Mucosa of rectum (tissue), 2 donors: ENCODE results near the gene ASIC2.

Source experiments
- H3K27ac ChIP-seq, 2 donors: one replicate each; pipeline ENCODE4 v1.7.0; 2013; ENCODE audit warnings: inconsistent platforms in 2 of 2, low read depth in 2 of 2, low read length in 2 of 2
- H3K27me3 ChIP-seq, 2 donors: one replicate each; pipeline ENCODE4 v1.7.0; 2013; ENCODE audit warnings: low read length in 2 of 2; ENCODE audit not compliant: control insufficient read depth in 2 of 2, insufficient read depth in 2 of 2
- H3K36me3 ChIP-seq, 2 donors: one replicate each; pipeline ENCODE4 v1.7.0; 2013; ENCODE audit warnings: low read length in 2 of 2; ENCODE audit not compliant: control insufficient read depth in 2 of 2, insufficient read depth in 2 of 2
- H3K4me1 ChIP-seq, 2 donors: one replicate each; pipeline ENCODE4 v1.7.0; 2013; ENCODE audit warnings: low read length in 2 of 2, mild to moderate bottlenecking in 1 of 2; ENCODE audit not compliant: control insufficient read depth in 2 of 2, insufficient read depth in 2 of 2
- H3K4me3 ChIP-seq, 2 donors: one replicate each; pipeline ENCODE4 v1.7.0; 2013; ENCODE audit warnings: low read length in 2 of 2
- H3K9ac ChIP-seq, 2 donors: one replicate each; pipeline ENCODE4 v1.7.0; 2013; ENCODE audit warnings: low read length in 2 of 2, low read depth in 1 of 2, mild to moderate bottlenecking in 1 of 2
- H3K9me3 ChIP-seq, 2 donors: one replicate each; pipeline ENCODE4 v1.7.0; 2013; ENCODE audit warnings: low read length in 2 of 2; ENCODE audit not compliant: control insufficient read depth in 2 of 2
- donor health status: healthy.
- donor health status: Normal muscosa, but diverticular disease.

Gene ASIC2

GRCh38 chr17:33209671-33210070, 83.4 kb downstream of the ASIC2 start:
- Histone ChIP-seq H3K27me3 (peaks cover 0 to 5% of the 10 kb centered on the region in 2 donors), H3K27ac (no peak overlapping the region), H3K36me3 (no peaks in the 10 kb centered on the region), H3K9me3 (no peaks in the 10 kb centered on the region), H3K4me3 (no peak overlapping the region), H3K9ac (no peak overlapping the region), H3K4me1 (no peaks in the 10 kb centered on the region)

GRCh38 chr17:33207231-33207630, 85.9 kb downstream of the ASIC2 start:
- H3K27me3 ChIP-seq = peaks cover 0 to 7% of the 10 kb centered on the region in 2 donors

GRCh38 chr17:33205552-33205951, 87.5 kb downstream of the ASIC2 start:
- Histone ChIP-seq H3K9me3 (no peaks in the 10 kb centered on the region), H3K4me1 (no peaks in the 10 kb centered on the region), H3K9ac (no peak overlapping the region), H3K27ac (no peak overlapping the region), H3K27me3 (peaks cover 0 to 7% of the 10 kb centered on the region in 2 donors), H3K36me3 (no peaks in the 10 kb centered on the region), H3K4me3 (no peak overlapping the region)

More at GRCh38 chr17:33207231-33207630, 85.9 kb downstream of the ASIC2 start:
- no peaks in the 10 kb centered on the region for H3K4me1 ChIP-seq
- no peak overlapping the region for H3K4me3 ChIP-seq
- no peak overlapping the region for H3K9ac ChIP-seq
- no peak overlapping the region for H3K27ac ChIP-seq
- no peaks in the 10 kb centered on the region for H3K9me3 ChIP-seq
- no peaks in the 10 kb centered on the region for H3K36me3 ChIP-seq

GRCh38 chr17:33204701-33205100, 88.4 kb downstream of the ASIC2 start:
- Histone ChIP-seq H3K9ac (no peak overlapping the region), H3K27me3 (peaks cover 0 to 7% of the 10 kb centered on the region in 2 donors), H3K4me1 (no peaks in the 10 kb centered on the region), H3K27ac (no peak overlapping the region), H3K36me3 (no peaks in the 10 kb centered on the region), H3K4me3 (no peak overlapping the region), H3K9me3 (no peaks in the 10 kb centered on the region)

- Histone ChIP-seq H3K4me3 (no peak overlapping the region), H3K27me3 (peaks cover 0 to 7% of the 10 kb centered on the region in 2 donors), H3K9ac (no peak overlapping the region), H3K9me3 (no peaks in the 10 kb centered on the region), H3K27ac (no peak overlapping the region), H3K4me1 (no peaks in the 10 kb centered on the region), H3K36me3 (no peaks in the 10 kb centered on the region)
Measured at GRCh38 chr17:33204156-33204555, 88.9 kb downstream of the ASIC2 start.

- no peaks in the 10 kb centered on the region for H3K36me3 ChIP-seq
- no peak overlapping the region for H3K9ac ChIP-seq
- peaks cover 0 to 7% of the 10 kb centered on the region in 2 donors for H3K27me3 ChIP-seq
- H3K27ac ChIP-seq = no peak overlapping the region
- H3K4me3 ChIP-seq = no peak overlapping the region
- H3K9me3 ChIP-seq = no peaks in the 10 kb centered on the region
- no peaks in the 10 kb centered on the region for H3K4me1 ChIP-seq
Measured at GRCh38 chr17:33202796-33203495, 90.1 kb downstream of the ASIC2 start.

GRCh38 chr17:33202021-33202420, 91.1 kb downstream of the ASIC2 start:
- no peaks in the 10 kb centered on the region for H3K9me3 ChIP-seq
- H3K36me3 ChIP-seq = no peaks in the 10 kb centered on the region
- H3K27me3 ChIP-seq = peaks cover 0 to 7% of the 10 kb centered on the region in 2 donors
- H3K4me1 ChIP-seq = no peaks in the 10 kb centered on the region
- no peak overlapping the region for H3K27ac ChIP-seq
- H3K9ac ChIP-seq = no peak overlapping the region
- H3K4me3 ChIP-seq = no peak overlapping the region

- H3K4me1 ChIP-seq = no peaks in the 10 kb centered on the region
- no peaks in the 10 kb centered on the region for H3K36me3 ChIP-seq
- no peaks in the 10 kb centered on the region for H3K9me3 ChIP-seq
- H3K27ac ChIP-seq = no peak overlapping the region
- no peak overlapping the region for H3K9ac ChIP-seq
- no peak overlapping the region for H3K4me3 ChIP-seq
- peaks cover 0 to 7% of the 10 kb centered on the region in 2 donors for H3K27me3 ChIP-seq
Measured at GRCh38 chr17:33201283-33201682, 91.8 kb downstream of the ASIC2 start.

GRCh38 chr17:33200587-33200986, 92.5 kb downstream of the ASIC2 start:
- H3K4me1 ChIP-seq = no peaks in the 10 kb centered on the region
- H3K9me3 ChIP-seq = no peaks in the 10 kb centered on the region
- H3K36me3 ChIP-seq = no peaks in the 10 kb centered on the region
- H3K4me3 ChIP-seq = no peak overlapping the region
- H3K9ac ChIP-seq = no peak overlapping the region
- H3K27me3 ChIP-seq = peaks cover 0 to 6% of the 10 kb centered on the region in 2 donors
- no peak overlapping the region for H3K27ac ChIP-seq

GRCh38 chr17:33199571-33200510, 93.3 kb downstream of the ASIC2 start:
- no peak overlapping the region for H3K27ac ChIP-seq
- no peaks in the 10 kb centered on the region for H3K4me1 ChIP-seq
- H3K36me3 ChIP-seq = no peaks in the 10 kb centered on the region
- H3K4me3 ChIP-seq = no peak overlapping the region
- peaks cover 0 to 6% of the 10 kb centered on the region in 2 donors for H3K27me3 ChIP-seq
- H3K9ac ChIP-seq = no peak overlapping the region
- H3K9me3 ChIP-seq = no peaks in the 10 kb centered on the region
